Measurements from ENCODE around the gene SSTR4. TPM values are rescaled to one million over a fixed set of nuclear protein-coding genes. Genes with fewer than 3 reads are reported as not detected.
A peak's percentile ranks its signal among the peaks of the same experiment; 100 is the strongest.

Gene SSTR4
- total RNA-seq, 1 donor from 2014 or later: not detected

DNA sequence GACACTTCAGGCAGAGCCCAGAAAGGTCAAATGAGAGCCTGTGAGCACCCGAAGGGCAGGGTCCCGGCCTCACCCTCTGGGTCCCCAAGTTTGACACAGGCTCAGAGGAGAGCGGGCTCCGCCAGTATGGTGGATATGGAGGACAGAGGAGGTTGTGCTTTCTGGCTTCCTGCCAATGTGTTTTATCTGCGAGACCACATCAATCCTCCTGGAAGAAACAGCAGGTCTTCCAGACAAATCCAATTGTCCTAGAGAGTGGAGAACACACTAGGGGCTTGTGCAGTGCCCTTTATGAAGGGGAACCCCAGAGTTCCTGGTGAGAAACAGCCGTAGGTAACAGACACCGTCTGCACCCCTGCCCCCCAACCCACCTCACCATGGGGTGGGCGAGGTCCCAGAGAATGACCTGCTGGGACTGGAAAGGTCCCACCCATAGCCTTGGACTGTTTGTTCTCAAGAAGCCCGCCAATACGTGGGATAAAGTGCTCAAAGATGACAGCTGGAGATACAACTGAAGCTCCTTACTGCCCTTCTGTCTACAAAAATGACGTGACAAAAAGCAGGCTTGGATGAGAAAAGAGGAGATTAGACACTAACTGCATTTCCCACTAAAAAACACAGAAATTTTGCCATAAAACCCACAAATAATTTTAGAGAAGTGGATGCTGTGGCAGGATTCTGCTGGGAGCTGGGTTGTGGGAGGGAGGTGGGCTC lies 23.9 kb upstream of the SSTR4 start:
- H3K27me3 ChIP-seq (ENCODE audit: control insufficient read depth, insufficient read depth, low read length): no peaks in the 10 kb centered on the region
- H3K36me3 ChIP-seq (ENCODE audit: control insufficient read depth, insufficient read depth, low read length): no peaks in the 10 kb centered on the region
- FAIRE-seq (no peak), DNase-seq (ENCODE audit: low read depth) (no peak)
- H3K4me3 ChIP-seq (ENCODE audit: low read depth, low read length): no peak overlapping the region
- TF ChIP-seq, protein P1, sequence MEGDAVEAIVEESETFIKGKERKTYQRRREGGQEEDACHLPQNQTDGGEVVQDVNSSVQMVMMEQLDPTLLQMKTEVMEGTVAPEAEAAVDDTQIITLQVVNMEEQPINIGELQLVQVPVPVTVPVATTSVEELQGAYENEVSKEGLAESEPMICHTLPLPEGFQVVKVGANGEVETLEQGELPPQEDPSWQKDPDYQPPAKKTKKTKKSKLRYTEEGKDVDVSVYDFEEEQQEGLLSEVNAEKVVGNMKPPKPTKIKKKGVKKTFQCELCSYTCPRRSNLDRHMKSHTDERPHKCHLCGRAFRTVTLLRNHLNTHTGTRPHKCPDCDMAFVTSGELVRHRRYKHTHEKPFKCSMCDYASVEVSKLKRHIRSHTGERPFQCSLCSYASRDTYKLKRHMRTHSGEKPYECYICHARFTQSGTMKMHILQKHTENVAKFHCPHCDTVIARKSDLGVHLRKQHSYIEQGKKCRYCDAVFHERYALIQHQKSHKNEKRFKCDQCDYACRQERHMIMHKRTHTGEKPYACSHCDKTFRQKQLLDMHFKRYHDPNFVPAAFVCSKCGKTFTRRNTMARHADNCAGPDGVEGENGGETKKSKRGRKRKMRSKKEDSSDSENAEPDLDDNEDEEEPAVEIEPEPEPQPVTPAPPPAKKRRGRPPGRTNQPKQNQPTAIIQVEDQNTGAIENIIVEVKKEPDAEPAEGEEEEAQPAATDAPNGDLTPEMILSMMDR (IDR thresholded peaks at IDR 0.05; ENCODE audit: insufficient read depth, low read length, severe bottlenecking): no peak

DNA sequence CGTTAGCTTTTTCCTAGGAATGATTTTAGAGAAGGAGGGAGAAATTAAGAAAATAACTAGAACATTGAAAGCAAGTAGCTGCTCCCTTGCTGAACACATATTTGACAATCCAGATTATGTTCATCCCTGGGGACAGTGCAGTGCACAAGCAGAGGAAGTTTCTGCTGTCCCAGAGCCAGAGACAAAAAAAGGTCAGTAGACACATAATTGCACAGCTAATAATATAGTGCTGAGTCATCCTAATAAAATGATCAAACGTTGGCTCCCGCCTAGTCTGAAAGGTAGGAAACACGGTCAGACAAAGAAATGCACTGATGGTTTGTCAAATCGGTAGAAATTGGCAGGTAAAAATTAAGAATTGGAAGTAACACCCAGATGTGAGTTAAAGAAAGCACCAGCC lies 21.7 kb upstream of the SSTR4 start:
- DNase-seq (ENCODE audit: low read depth) (peak; percentile 36), FAIRE-seq (no peak)
- Histone ChIP-seq H3K27me3 (ENCODE audit: control insufficient read depth, insufficient read depth, low read length) (no peaks in the 10 kb centered on the region), H3K36me3 (ENCODE audit: control insufficient read depth, insufficient read depth, low read length) (no peaks in the 10 kb centered on the region), H3K4me3 (ENCODE audit: low read depth, low read length) (no peak overlapping the region)
- TF ChIP-seq, protein P1 (IDR thresholded peaks at IDR 0.05; ENCODE audit: insufficient read depth, low read length, severe bottlenecking): no peak

- FAIRE-seq: no peak
- TF ChIP-seq, protein P1 (IDR thresholded peaks at IDR 0.05; ENCODE audit: insufficient read depth, low read length, severe bottlenecking): no peak
Measured at GRCh38 chr20:23017516-23017915, 17.6 kb upstream of the SSTR4 start.

DNA sequence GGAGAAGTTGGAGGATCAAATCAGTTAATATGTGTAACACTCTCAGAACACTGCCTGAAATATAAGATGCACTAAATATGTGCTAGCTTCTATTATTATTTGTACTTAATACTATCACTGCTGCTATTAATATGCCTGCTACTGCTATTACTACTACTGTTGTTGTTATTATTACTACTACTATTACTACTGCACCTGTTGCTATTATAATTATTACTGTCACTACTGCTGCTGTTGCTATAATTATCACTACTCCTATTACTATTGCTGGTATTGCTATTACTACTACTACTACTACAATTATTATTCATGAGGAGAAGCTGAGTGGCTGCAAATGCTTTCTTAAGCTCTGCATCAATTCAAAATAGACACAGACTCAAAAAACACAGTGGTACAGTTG lies 16.7 kb upstream of the SSTR4 start:
- Histone ChIP-seq H3K36me3 (ENCODE audit: control insufficient read depth, insufficient read depth, low read length) (no peaks in the 10 kb centered on the region), H3K4me3 (ENCODE audit: low read depth, low read length) (no peak overlapping the region), H3K27me3 (ENCODE audit: control insufficient read depth, insufficient read depth, low read length) (no peaks in the 10 kb centered on the region)
- FAIRE-seq (no peak), DNase-seq (ENCODE audit: low read depth) (no peak)
- TF ChIP-seq, protein P1 (IDR thresholded peaks at IDR 0.05; ENCODE audit: insufficient read depth, low read length, severe bottlenecking): no peak

More at GRCh38 chr20:23017516-23017915, 17.6 kb upstream of the SSTR4 start:
- no peak overlapping the region for H3K4me3 ChIP-seq (ENCODE audit: low read depth, low read length)
- H3K36me3 ChIP-seq (ENCODE audit: control insufficient read depth, insufficient read depth, low read length): no peaks in the 10 kb centered on the region
- DNase-seq (ENCODE audit: low read depth): no peak
- H3K27me3 ChIP-seq (ENCODE audit: control insufficient read depth, insufficient read depth, low read length): no peaks in the 10 kb centered on the region

DNA sequence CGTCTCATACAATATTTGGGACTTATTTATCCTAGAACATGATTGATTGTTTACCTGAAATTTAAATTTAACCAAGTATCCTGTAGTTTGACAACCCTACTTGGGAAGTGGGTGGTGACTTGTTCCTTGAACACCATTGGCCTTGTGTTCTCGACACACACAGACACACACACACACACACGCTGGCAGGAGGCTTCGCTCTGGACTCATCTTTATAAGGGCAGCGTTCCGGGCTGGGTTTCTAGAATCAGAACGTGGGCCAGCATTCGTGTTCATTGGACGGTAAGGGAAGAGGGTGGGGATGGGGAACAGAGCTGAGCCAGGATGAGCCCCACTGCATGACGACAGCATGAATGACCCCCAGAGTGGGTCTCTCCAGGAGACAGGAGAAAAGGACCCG lies 16.2 kb upstream of the SSTR4 start:
- Histone ChIP-seq H3K36me3 (ENCODE audit: control insufficient read depth, insufficient read depth, low read length) (no peaks in the 10 kb centered on the region), H3K4me3 (ENCODE audit: low read depth, low read length) (no peak overlapping the region), H3K27me3 (ENCODE audit: control insufficient read depth, insufficient read depth, low read length) (no peaks in the 10 kb centered on the region)
- TF ChIP-seq, protein P1 (IDR thresholded peaks at IDR 0.05; ENCODE audit: insufficient read depth, low read length, severe bottlenecking): no peak
- DNase-seq (ENCODE audit: low read depth) (no peak), FAIRE-seq (no peak)

DNA sequence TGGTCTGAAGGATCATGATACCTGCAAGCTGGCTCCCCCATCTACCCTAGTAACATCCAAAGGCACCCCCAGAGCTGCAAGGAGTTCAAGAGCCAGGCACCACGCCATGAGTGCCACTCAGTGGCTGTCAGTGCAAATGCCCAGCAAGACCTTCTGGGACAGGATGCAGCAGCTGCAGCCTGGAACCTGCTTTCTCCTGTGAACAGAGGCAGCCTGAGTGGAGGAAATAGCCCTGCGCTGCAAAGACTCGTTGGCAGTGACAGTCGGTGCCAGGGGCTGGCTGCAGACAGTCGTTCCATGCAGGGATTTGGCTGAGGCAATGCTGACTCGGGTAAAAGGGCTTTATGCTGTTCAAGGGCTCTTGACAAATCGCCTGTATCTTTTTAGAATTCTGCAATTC lies 15.7 kb upstream of the SSTR4 start:
- no peaks in the 10 kb centered on the region for H3K36me3 ChIP-seq (ENCODE audit: control insufficient read depth, insufficient read depth, low read length)
- no peak overlapping the region for H3K4me3 ChIP-seq (ENCODE audit: low read depth, low read length)
- H3K27me3 ChIP-seq (ENCODE audit: control insufficient read depth, insufficient read depth, low read length): no peaks in the 10 kb centered on the region
- DNase-seq (ENCODE audit: low read depth) (no peak), FAIRE-seq (no peak)
- TF ChIP-seq, protein P1 (IDR thresholded peaks at IDR 0.05; ENCODE audit: insufficient read depth, low read length, severe bottlenecking): no peak
